SK-N-SH treated with all-trans-retinoic acid at 6 μM for 48 hours (cell line): ENCODE results near the gene OR2T1.
"Not testable (repeated sequence)": the region's sequence is repeated elsewhere in the genome, so short reads cannot be mapped to it uniquely, and the experiment has no call there.

Experiments used
- CSRNP3 ChIP-seq: fragments of 250-450 bp; sonication (Bioruptor Pico); IDR thresholded peaks from 2 replicates; pipeline ENCODE4 v1.5.1; 2021; ENCODE audit warnings: mild to moderate bottlenecking, moderate library complexity
- GLIS3 ChIP-seq: fragments of 250-450 bp; sonication (Bioruptor Pico); IDR thresholded peaks from 2 replicates; pipeline ENCODE4 v1.5.0; 2020; ENCODE audit warnings: mild to moderate bottlenecking, moderate library complexity
- POU6F1 ChIP-seq: fragments of 250-450 bp; sonication (Bioruptor Pico); IDR thresholded peaks from 2 replicates; pipeline ENCODE4 v1.8.0; 2021; ENCODE audit warnings: low read depth, mild to moderate bottlenecking, moderate library complexity, borderline replicate concordance
- PPARA ChIP-seq: fragments of 250-450 bp; sonication (Bioruptor Pico); IDR thresholded peaks from 2 replicates; pipeline ENCODE4 v1.5.0; 2020; ENCODE audit warnings: mild to moderate bottlenecking, borderline replicate concordance
- ZFP3 ChIP-seq: fragments of 250-450 bp; sonication (Bioruptor Pico); IDR thresholded peaks from 2 replicates; pipeline ENCODE4 v1.5.0; 2020; ENCODE audit warnings: mild to moderate bottlenecking, moderate library complexity
- ZFP30 ChIP-seq: fragments of 450-650 bp; formaldehyde crosslinking; IDR thresholded peaks from 2 replicates; pipeline ENCODE4 v1.5.0; 2022; ENCODE audit warnings: mild to moderate bottlenecking, moderate library complexity
- ZNF565 ChIP-seq: fragments of 450-650 bp; formaldehyde crosslinking; conservative IDR thresholded peaks from 2 replicates; pipeline ENCODE4 v1.5.0; 2020; ENCODE audit warnings: low read depth, mild to moderate bottlenecking, moderate library complexity

- TF ChIP-seq GLIS3, ZFP3, ZNF565, ZFP30, POU6F1, PPARA, CSRNP3 (CRISPR knock-in tag): not testable (repeated sequence)
Measured at GRCh38 chr1:248431683-248432082, 28.8 kb downstream of the OR2T1 start.
